DMS 273 (cell line): ENCODE measurements around the gene FADS2.
A peak's percentile ranks its signal among the peaks of the same experiment; 100 is the strongest.

Source experiments
- DNase-seq: peaks from one replicate; lab custom pipeline; 2025; ENCODE audit not compliant: unreplicated experiment; lab: John Stamatoyannopoulos, UW

Gene FADS2

DNA sequence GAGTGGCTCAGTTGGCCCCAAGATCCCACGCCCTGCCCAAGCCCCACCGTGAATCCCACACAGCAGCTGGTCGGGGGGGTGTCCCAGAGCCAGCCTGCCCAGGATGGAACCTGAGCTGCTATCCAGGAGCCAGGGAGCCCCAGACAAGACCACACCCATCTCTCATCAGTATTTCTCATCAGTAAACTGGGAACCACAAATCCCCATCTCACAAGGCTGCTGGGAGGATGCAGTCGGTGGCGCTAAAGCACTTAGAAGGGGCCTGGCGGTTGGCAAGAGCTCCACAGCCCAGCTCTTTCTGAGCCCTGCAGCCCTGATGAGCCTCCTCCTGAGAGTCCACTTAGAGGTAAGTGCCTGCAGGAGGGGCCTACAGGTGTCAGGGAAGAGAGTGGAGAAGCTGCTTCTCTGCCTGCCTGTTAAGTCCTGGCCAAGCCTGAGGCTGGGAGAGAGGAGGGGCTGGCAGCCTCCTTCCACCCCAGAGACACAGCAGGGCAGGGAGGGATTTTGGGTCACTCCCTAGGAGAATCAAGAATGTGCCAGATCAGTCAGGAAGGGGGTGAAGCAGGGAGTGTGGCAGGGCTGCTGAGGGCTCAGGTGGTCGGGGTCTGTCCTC is 57.2 kb downstream of the FADS2 start:
- DNase-seq = peak; percentile 25

DNA sequence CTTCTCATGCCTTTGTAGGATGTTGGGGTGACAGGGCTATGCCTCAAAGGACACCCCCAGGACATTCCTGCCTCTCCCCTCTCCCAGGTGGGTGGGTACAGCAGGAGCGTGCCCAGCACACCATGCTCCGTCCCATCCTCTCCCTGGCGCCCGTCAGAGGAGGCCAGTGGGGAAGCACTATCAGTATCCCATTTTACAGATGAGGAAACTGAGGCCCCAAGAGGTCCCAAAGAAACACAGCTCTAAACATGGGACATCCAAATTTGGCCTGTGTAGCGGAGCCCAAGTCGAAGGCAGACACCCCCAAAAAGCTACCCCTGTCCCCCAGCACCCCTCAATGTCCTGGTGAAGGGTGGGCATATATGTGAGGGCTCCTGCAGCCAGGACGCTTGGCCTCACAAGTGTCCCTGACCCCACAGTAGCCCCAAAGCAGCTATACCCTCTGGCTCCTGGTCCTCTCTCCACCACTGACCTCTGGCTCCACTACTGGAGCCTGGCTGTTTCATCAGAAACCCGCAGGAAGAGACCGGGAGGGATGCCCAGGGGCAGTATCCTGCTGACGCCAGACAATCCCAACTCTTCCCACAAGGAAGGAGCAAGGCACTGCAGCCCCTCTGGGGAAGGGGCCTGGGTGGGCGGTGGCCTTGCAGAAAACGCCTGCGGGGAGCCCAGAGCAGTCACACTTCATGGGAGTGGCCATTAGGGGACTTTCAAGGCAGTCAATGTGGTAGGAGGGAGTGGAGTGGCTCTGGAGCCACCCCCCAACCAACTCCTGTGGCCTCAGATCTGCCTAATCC is 57.9 kb downstream of the FADS2 start:
- no peak for DNase-seq

DNA sequence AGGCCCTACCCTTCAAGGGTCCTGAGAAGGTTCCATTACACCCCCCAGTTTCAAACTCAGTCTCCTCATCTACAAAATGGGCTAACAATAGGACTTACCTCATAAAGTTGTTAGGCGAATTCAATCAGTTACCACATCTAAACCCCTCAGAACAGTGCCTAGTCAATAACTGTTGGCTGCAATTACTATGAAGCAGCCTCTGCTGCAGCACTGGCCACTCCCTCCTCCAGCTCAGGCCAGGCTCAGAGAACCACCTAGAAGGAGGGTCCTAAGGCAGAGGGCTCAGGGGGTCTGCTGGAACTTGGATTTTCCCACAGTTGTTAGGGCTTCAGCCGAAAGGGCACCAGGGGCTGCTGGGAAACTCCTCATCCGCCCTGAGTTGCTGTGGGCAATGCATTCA is 58.5 kb downstream of the FADS2 start:
- no peak for DNase-seq

DNA sequence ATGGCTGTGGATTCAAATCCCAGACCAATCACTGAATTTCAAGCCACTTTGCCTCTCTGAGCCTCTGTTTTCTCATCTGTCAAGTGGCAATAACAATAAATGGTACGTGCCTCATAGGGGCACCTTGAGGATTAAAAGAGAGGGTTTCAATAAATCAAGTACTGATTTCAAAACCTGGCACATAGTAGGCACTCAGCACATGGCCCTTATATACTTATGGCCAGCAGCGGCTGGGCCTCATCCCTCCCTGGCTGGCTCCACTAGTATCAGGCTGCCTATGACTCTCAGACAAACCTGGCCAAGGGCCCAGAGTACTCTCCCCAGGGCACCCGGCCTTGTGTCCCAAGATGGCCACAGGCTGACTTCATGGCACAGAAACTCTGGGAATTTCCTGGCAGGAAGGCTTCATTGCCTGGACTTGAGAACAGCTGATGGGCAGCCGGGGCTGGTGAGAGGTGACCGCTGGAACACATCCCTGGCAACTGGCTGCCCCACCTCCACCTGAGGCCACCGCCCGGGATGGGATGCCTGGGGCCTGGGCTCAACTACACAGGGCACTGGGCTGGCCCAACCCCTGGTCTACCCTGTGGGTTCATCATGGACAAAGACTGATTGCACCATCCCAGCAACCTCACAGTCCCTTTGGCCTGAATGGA is 59.9 kb downstream of the FADS2 start:
- no peak for DNase-seq

DNA sequence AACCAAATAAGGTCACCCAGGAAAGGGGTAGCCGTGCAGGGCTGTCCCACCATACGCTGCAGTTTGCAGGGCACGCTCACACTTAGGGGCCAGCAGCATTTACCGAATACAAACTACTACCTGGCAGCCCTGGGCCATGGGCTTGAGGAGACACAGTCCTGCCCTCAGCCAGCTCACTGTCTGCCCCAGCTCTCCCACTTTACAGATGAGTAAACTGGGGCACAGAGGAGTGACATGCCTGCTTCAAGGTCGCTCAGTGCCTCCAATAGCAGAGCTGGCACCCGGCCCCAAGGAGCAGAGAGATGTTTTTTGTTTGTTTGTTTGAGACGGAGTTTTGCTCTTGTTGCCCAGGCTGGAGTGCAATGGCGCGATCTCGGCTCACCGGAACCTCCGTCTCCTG is 60.5 kb downstream of the FADS2 start:
- no peak for DNase-seq

DNA sequence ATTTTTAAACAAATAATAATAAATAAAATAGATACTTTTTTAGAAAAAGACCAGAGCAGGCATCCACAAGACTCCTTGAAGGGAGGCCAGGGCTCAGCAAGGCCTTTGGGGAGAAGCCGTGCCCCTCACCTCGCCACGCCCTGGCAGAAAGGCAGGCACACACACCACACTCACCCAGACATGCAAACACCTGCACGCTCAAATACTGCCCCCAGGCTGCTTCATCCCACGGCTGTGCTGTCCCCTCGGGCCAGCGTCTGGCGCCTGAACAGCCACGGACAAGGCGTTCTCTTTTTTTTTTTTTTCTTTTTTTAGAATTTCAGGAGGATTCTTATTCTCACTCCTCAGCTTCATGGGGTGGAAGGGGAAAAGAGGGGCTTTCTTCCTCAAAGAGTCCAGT is 61.7 kb downstream of the FADS2 start:
- no peak for DNase-seq

DNA sequence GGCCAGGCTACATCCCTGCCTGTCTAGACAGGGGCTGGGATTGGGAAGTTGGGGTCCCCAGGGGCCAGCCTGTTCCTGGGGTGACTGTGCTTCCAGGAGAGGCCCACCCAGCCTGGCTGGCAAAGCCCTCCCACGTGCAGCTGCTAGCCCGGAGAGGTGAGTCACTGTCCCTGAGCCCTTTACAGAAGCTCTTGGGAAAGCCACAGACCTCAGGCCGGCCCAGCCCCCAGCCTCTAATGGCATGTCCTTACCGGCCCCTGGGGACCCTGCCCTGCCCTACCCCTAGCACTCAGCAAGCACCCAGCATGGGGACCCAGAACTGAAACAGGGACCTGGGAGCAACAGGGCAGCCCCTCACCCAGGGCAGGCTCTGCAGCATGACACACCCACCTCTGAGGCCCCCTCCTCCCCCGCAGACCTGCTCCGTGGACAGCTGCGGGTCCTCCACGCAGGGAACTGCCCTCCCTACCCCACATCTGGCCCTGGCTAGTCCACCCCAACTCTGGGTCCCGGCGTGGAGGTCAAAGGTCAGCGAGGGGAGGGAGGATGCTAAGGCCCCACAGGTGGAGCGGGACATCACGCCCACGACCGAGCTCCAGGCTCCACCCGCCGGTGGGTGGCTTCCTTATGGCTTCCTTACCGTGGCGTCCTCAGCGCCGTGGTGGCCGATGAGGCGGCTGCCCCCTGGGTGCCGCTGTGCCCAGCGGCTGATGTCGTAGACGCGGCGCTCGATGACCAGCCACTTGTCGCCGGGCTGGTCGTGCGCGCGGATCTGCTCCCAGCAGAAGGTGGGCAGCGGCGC is 62.6 kb downstream of the FADS2 start:
- DNase-seq = peak; percentile 26

DNA sequence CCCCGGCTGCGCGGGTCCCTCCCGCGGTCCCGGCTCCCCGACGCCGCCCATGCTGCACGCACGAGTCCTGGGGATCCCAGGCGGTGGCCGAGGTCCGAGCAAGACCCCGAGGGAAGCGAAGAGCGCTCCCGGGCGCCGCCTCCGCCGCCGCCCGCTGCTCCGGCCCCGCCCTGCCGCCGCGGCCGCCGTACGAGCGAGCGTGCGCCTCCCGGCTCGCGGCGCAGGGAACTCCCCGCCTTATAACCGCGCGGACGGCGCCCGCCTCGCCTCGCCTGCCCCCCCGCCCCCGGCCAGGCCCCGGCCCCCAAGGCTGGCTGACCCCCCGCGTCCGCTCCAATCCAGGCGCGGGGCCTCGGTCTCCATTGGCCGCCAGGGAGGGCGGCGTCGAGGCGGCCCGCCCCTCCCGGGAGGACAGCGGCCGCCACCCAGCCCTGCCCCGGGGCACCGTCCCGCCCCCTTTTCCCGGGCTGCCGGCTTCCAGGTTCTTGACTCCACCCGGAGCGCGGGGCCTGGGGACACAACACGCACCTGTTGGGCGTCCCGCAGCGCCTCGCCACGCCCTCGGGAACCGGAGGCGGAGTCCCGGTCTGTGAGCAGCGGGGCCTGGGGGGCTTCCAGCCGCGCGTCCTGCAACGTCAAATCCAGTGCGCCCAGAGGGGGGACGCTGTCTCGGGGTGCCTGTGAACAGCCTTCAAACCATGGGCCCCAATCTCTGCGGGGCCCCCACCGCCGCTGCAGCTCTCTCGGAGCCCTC is 63.4 kb downstream of the FADS2 start, which contains the start of gene FADS3:
Gene FADS3 (minus strand): TSS at position 215 of the 754 bp plus-strand sequence. CDS start 164 bp downstream, at position 51.
- DNase-seq = peak; percentile 83

DNA sequence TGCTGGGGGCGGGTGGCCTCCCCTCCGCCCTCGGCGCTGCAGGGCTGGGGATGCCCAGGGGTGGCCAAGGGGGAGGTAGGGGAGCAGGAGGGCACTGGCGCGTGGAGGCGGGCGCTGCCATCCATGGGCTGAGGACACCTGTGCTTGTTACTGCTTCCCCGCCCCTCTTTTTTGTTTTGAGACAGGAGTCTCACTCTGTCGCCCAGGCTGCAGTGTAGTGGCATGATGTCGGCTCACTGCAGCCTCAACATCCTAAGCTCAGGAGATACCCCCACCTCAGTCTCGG is 63.9 kb downstream of the FADS2 start:
- DNase-seq = no peak

DNA sequence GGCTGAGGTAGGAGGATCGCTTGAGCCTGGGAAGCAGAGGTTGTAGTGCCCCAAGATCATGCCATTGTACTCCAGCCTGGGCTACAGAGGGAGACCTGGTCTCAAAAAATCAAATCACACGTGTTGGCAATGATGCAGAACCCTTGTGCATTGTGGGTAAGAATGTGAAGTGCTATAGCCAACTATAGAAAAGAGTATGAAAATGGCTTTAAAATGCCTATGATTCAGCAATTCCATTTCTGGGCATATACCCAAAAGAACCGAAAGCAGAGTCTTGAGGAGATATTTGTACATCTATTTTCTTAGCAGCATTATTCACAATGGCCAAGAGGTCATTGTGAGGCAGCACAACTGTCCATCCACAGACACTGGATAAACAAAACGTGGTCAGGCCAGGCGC is 65.9 kb downstream of the FADS2 start:
- no peak for DNase-seq

DNA sequence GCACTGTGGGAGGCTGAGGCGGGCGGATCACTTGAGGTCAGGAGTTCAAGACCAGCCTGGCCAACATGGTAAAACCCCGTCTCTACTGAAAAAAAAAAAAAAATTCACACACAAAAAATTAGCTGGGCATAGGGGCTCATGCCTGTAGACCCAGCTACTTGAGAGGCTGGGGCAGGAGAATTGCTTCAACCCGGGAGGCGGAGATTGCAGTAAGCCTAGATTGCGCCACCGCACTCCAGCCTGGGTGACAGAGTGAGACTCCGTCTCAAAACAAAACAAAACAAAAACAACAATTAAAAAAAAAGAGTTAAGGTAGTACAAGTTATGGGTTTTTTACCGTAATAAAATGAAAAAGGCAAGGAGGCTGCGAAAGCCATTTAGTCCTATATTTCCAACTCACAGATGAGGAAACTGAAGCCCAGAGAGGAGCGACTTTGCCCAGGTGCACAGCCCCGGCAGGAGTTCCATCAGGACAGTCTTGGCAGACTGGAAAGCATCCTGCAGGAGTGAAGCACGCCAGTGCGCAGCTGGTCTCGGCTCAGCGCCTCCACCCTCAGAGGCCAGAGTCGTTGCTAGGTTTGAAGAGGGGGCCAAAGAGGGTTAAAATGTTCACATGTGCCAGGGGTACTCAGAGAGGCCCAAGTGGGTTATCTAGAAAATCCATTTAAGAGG is 67.1 kb downstream of the FADS2 start:
- DNase-seq = no peak

DNA sequence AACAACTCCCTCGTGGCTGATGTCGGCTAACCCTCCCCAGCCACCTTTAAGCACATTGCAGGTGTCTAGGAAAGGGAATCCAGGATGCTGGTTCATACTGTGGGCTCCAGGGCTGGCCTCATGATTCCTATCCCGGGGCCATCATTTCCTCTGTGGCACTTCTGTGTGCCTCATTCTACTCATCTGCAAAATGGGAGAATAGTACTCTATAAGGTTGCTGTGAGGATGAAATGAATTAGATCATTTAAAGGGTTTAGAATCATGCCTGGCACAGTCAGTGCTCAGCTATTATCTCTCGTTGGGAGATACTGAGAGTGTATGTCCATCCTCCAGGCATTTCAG is 67.6 kb downstream of the FADS2 start:
- no peak for DNase-seq

DNA sequence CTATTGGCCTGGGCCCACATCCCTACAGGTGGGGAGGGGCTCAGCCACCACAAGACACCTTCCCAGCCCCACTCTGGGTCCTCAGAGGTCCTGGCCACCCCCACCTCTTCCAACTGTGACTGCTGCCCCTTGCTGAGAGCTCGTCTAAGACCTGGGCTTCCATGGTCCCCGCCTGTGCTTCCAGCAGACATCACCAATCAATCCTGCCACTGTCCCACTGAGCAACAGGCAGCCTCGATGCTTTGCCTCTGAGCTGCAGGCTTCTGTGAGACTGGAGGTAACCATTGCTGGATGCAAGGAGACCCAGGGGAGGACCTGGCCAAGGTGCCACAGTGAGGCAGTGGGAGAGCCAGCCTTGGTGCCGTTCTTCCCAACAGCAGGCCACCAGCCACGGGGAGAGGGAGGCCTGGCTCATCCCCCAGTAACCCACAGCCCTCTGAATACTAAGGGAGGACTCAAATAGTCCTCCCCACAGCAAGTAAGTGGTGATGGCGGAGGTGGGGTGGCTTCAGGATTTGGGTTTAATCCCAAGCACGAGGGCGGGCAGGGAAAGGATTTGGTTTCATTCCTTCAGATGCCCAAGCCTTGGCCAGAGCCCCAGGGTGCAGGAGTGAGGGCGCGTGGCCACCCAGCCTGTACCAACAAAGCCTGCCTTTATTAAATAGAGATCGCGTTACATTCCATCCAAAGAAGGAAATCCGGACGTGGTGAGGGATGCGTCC is 68.7 kb downstream of the FADS2 start:
- no peak for DNase-seq

DNA sequence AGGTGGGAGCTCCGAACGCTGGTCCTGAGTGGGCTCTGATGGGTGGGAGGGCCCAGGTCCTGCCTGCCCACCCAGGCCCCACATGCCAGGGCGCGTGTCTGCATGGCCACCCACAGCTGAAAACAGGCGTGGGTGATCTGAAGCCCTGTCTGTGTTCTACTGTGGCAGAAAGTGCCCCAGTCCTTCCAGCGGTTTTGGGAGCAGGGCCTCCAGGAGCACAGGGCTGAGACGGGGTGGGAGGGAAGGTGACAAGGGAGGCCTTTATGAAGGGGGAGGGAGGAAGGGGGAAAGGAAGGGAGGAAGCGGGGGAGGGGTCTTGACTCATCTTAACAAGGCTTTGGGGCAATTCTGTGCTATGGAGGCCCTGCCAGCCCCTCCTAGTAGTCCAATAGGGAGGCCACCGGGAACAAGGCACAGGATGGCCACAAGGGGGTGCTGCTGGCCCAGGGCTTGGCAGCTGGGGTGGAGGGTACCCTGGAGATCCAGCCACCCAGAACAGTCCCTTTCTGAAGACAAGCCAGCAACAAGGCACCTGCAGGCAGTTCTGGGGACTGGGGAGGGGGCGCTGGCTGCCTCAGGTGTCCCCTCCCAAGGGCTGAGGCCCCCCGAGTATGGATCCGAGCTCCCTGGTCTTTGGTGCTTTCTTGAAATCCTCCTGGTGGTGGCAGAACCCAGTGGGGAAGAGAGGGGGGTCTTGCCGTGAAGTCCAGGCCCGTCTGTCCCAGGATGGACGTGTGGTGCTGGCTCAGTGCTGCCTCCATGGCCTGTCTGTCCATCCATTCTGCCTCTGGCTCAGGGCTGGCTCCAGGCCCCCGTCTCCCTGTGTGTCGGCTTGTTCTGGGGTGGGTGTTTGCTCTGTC is 69.5 kb downstream of the FADS2 start:
- peak; percentile 81 for DNase-seq

DNA sequence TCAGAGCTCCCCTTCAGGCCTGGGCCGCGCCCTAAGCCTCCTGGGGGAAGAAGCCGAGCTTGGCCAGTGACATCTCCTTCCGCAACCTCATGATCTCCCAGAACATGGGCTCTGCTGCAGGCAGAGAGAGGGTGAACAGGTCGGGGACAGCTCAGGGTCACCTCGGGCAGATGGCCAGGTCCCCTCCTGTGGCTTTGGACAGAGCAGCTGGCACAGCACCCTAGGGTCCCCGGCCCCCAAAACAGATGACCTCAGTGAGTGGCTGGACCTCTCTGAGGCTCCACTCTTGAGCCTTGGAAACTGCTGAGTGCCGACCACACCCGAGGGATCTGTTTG is 70.1 kb downstream of the FADS2 start:
- no peak for DNase-seq

DNA sequence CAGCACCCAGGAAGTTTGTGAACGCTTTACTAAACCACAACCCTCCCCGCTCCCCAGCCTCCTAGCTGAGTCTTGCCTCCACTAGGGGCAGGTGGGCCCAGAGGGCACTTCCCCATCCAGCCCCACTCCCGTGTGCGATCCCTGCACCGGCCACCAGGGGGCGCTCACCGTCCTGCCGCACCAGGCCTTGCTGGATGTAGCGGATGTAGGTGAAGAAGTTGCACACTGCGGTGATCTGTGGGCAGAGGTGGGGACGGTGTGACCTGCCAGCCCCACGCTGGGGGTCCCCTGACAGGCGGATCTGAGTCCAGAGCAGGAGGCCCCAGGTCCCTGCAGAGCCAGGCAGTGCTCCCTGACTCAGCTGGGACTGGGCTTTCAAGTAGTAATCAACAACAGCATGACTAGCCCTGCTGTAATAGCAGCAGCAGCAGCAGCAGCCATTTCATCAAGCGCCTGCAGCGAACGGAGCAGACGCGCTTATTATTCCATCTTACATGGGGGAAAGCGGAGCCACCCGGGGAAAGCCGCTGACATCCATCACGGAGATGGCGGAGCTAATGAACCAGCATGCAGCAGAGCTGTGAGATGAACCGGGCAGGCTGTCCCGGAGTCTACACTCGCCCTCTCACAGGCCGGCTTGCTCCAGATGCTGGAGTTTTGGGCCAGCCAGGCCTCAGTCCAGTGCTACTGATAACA is 71.2 kb downstream of the FADS2 start:
- DNase-seq = peak; percentile 87

DNA sequence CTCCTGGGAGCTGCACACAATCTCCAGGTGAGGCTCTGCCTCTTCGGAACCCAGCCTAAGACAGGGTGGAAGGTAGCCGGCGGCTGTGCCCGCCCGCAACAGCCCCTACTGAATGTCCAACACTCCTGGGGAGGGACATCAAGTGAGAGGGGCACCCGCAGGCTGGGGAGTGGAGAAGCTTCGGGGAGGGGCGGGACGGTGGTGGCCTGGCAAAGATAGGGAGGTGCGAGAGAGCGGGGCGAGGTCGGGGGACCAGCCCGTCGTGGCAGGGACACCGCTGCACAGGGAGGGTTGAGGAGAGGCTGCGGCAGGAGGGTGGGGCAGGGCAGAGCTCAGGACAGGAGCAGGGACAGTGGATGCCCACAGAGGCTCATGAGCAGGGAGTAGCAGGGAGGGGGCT is 72.2 kb downstream of the FADS2 start:
- DNase-seq = no peak

DNA sequence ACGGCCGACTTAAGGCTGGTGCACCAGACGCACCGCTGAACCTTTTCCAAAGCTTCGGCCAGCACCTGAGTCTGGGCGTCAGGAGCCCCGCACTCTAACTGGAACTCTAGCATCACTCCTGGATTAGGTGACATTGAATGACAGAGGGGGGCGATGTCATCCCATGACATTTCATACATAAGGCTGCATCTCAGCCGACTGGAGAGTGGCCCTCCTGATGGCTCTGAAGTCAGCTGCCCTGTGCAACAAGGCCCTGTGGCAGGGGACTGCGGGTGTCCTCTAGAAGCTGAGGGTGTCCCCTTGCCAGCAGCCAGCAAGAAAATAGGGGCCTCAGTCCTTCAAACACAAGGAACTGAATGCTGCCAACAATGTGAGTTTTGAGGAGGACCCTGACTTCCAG is 73.3 kb downstream of the FADS2 start:
- DNase-seq = no peak
